ENCODE results near the gene VCAN.

The VCAN gene

GRCh38 chr5:83471405-83472212, at the start of gene VCAN:
TSS of gene VCAN (plus strand) at chr5:83471744. CDS start at chr5:83483519, 11,775 bp downstream.
- no peaks in the 10 kb centered on the region for H3K27me3 ChIP-seq
- intact Hi-C loops (cut with DNase I; ENCODE audit: low total_unique reads), result loop anchor here (5.0 to 10.0 kb wide), 4 partner anchors 394 to 1157 kb away; partner anchors contain the start of genes TMEM167A and XRCC4
- peak within 1 kb of the TSS; percentile 77 to 79 for H3K27ac ChIP-seq
- H3K4me3 ChIP-seq, result peak within 1 kb of the TSS; percentile 60 to 77
- peaks cover 0 to 36% (median 16%) of the 10 kb centered on the region in 4 donors for H3K4me1 ChIP-seq
- no peaks in the 10 kb centered on the region for H3K9me3 ChIP-seq
- H3K36me3 ChIP-seq, result no peaks in the 10 kb centered on the region
- DNase-seq, result peak; percentile 85 to 91
- TF ChIP-seq CTCF (IDR thresholded peaks at IDR 0.05), result no peak

GRCh38 chr5:83422284-83422683, 49.3 kb upstream of the VCAN start:
- H3K27ac ChIP-seq, result no peak overlapping the region
- H3K4me3 ChIP-seq, result no peak overlapping the region
- no peaks in the 10 kb centered on the region for H3K4me1 ChIP-seq
- no peaks in the 10 kb centered on the region for H3K36me3 ChIP-seq
- intact Hi-C loops (cut with DNase I; ENCODE audit: low total_unique reads), result no loop called here
- no peaks in the 10 kb centered on the region for H3K27me3 ChIP-seq
- TF ChIP-seq CTCF (IDR thresholded peaks at IDR 0.05), result no peak
- H3K9me3 ChIP-seq, result no peaks in the 10 kb centered on the region
- DNase-seq, result no peak

GRCh38 chr5:83426855-83427254, 44.7 kb upstream of the VCAN start:
- Histone ChIP-seq H3K4me1 (no peaks in the 10 kb centered on the region), H3K9me3 (no peaks in the 10 kb centered on the region), H3K27ac (no peak overlapping the region), H3K36me3 (no peaks in the 10 kb centered on the region), H3K27me3 (no peaks in the 10 kb centered on the region), H3K4me3 (no peak overlapping the region)
- intact Hi-C loops (cut with DNase I; ENCODE audit: low total_unique reads), result no loop called here
- DNase-seq, result no peak
- TF ChIP-seq CTCF (IDR thresholded peaks at IDR 0.05), result no peak

- no peaks in the 10 kb centered on the region for H3K9me3 ChIP-seq
- TF ChIP-seq CTCF (IDR thresholded peaks at IDR 0.05), result no peak
- H3K27ac ChIP-seq, result no peak overlapping the region
- intact Hi-C loops (cut with DNase I; ENCODE audit: low total_unique reads), result no loop called here
- no peaks in the 10 kb centered on the region for H3K4me1 ChIP-seq
- DNase-seq, result no peak
- H3K4me3 ChIP-seq, result no peak overlapping the region
- no peaks in the 10 kb centered on the region for H3K27me3 ChIP-seq
- H3K36me3 ChIP-seq, result no peaks in the 10 kb centered on the region
These were observed 43.4 kb upstream of the VCAN start for GRCh38 chr5:83428126-83428525.

- no peaks in the 10 kb centered on the region for H3K27me3 ChIP-seq
- no peak overlapping the region for H3K27ac ChIP-seq
- no peak for DNase-seq
- no peaks in the 10 kb centered on the region for H3K36me3 ChIP-seq
- intact Hi-C loops (cut with DNase I; ENCODE audit: low total_unique reads), result no loop called here
- no peak for TF ChIP-seq CTCF (IDR thresholded peaks at IDR 0.05)
- H3K9me3 ChIP-seq, result no peaks in the 10 kb centered on the region
- no peak overlapping the region for H3K4me3 ChIP-seq
- no peaks in the 10 kb centered on the region for H3K4me1 ChIP-seq
These were observed 42.7 kb upstream of the VCAN start for GRCh38 chr5:83428890-83429289.
